NCI-H446 treated with DMSO at 0.1 percent for 48 hours (cell line): ENCODE measurements around the gene ADRA1B.
"Not testable (repeated sequence)": the region's sequence is repeated elsewhere in the genome, so short reads cannot be mapped to it uniquely, and the experiment has no call there.

Experiments
- DNase-seq: peaks from one replicate; lab custom pipeline; 2025; lab: John Stamatoyannopoulos, UW

The ADRA1B gene

GRCh38 chr5:159971038-159971437 is 54.8 kb downstream of the ADRA1B start:
- DNase-seq = no peak

- no peak for DNase-seq
These were observed 55.2 kb downstream of the ADRA1B start for GRCh38 chr5:159971514-159971913.

- DNase-seq = no peak
These were observed 55.7 kb downstream of the ADRA1B start for GRCh38 chr5:159971931-159972461.

- no peak for DNase-seq
These were observed 56.5 kb downstream of the ADRA1B start for GRCh38 chr5:159972538-159973362.

- DNase-seq = no peak
These were observed 59.3 kb downstream of the ADRA1B start for GRCh38 chr5:159975462-159976019.

GRCh38 chr5:159976921-159977320 is 60.6 kb downstream of the ADRA1B start:
- no peak for DNase-seq

GRCh38 chr5:159978358-159978757 is 62.1 kb downstream of the ADRA1B start:
- DNase-seq = no peak

- no peak for DNase-seq
These were observed 66.3 kb downstream of the ADRA1B start for GRCh38 chr5:159982421-159983173.

- DNase-seq = no peak
These were observed 70.9 kb downstream of the ADRA1B start for GRCh38 chr5:159987031-159987674.

- DNase-seq = no peak
These were observed 74.2 kb downstream of the ADRA1B start for GRCh38 chr5:159990506-159990905.

- DNase-seq = no peak
These were observed 76.3 kb downstream of the ADRA1B start for GRCh38 chr5:159992566-159992965.

- DNase-seq = no peak
These were observed 76.9 kb downstream of the ADRA1B start for GRCh38 chr5:159993194-159993593.

GRCh38 chr5:159995907-159996306 is 79.6 kb downstream of the ADRA1B start:
- DNase-seq = no peak

- DNase-seq = no peak
These were observed 85.2 kb downstream of the ADRA1B start for GRCh38 chr5:160001457-160001856.

GRCh38 chr5:160007514-160007913 is 91.2 kb downstream of the ADRA1B start:
- no peak for DNase-seq

GRCh38 chr5:160008529-160008876 is 92.2 kb downstream of the ADRA1B start:
- DNase-seq = not testable (repeated sequence)

GRCh38 chr5:160008877-160009590 is 92.8 kb downstream of the ADRA1B start, which contains the start of gene TTC1:
Gene TTC1, plus strand, starts transcription at chr5:160009139. Its CDS starts 1,390 bp downstream, at chr5:160010529.
- peak; percentile 97 for DNase-seq

GRCh38 chr5:160009591-160009989 is 93.3 kb downstream of the ADRA1B start:
- DNase-seq = no peak

GRCh38 chr5:160011471-160011870 is 95.2 kb downstream of the ADRA1B start:
- DNase-seq = no peak

GRCh38 chr5:160014197-160014596 is 97.9 kb downstream of the ADRA1B start:
- not testable (repeated sequence) for DNase-seq

- DNase-seq = no peak
These were observed 102.8 kb downstream of the ADRA1B start for GRCh38 chr5:160018945-160019625.
